Activated CD4-positive, alpha-beta T cell treated with anti-CD3 and anti-CD28 coated beads, Interleukin-2, amount 50 U/mL, for 48 hours (primary cell): ENCODE results near the gene PTPMT1.
"Not testable (repeated sequence)": the region's sequence is repeated elsewhere in the genome, so short reads cannot be mapped to it uniquely, and the experiment has no call there.

Experiments used
- DNase-seq, 2 experiments: peaks; one replicate each; pipeline ENCODE4 v3.0.0-alpha.2; 2020

Gene PTPMT1

DNA sequence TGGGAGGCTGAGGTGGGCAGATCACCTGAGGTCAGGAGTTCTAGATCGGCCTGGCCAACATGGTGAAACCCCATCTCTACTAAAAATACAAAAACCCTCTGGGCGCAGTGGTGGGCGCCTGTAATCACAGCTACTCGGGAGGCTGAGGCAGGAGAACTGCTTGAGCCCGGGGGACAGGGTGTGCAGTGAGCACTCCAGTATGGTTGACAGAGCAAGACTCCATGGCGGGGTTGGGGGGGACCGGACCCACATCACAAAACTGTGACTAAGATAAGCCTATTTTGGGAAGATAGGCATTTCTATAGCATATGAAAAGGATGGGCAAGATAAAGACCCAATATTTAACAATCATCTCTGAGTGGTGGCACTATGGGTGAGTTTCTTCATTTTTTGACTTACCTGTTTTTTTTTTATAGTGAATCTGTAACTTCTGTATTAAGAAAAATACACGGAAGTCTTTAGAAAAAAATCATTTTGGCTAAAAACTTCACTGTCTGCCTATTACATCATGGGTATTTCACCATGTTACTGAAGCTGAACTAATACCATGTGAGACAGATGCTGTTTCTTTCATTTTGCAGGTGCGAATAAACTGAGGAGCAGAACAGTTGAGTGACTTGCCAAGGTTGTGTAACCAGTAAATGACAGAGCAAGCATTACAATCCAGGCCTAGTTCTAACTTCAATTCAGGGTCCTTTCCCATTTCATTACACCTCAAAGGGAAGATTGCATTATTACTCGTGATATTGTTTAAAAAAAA is 14.9 kb upstream of the PTPMT1 start:
- DNase-seq: no peak

DNA sequence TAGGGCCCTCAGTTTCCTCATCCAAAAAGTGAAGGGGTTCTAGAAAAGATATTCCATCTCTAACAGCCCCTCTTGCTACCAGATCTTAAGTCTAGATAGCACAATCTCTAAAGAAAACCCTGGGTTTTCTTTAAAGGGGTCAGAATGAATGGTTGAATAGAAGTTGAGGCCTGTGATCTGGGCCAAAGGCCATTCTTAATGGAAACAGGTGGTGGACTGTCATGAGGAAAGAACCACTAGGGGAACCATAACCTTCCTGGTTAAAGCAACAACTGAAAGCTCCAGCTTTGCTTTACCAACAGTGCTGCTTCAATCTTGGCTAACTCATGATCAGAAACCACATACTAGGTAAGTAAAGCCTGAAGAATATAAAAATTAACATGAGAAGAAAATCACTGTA is 14.3 kb upstream of the PTPMT1 start:
- DNase-seq: no peak

- peak; percentile 26 to 39 for DNase-seq
Measured at GRCh38 chr11:47552056-47552565, 13.3 kb upstream of the PTPMT1 start.

- peak; percentile 92 to 94 for DNase-seq
Measured at GRCh38 chr11:47552566-47553405, 12.6 kb upstream of the PTPMT1 start, which contains the start of gene CELF1. CELF1 (minus strand) TSS chr11:47553132; CDS start chr11:47499523, 53,609 bp downstream.

- no peak for DNase-seq
Measured at GRCh38 chr11:47553406-47553743, 12.0 kb upstream of the PTPMT1 start.

DNA sequence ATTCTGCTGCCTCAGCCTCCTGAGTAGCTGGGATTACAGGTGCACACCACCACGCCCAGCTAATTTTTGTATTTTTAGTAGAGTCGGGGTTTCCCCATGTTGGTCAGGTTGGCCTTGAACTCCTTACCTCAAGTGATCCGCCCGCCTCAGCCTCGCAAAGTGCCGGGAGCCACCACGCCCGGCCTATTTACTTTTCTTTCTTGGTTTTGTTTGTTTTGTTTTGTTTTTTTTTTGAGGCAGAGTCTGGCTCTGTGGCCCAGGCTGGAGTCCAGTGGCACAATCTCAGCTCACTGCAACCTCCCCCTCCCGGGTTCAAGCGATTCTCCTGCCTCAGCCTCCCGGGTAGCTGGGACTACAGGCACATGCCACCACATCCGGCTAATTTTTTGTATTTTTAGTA is 8.4 kb upstream of the PTPMT1 start:
- not testable (repeated sequence) for DNase-seq

- DNase-seq: no peak
Measured at GRCh38 chr11:47558695-47559094, 6.7 kb upstream of the PTPMT1 start.

DNA sequence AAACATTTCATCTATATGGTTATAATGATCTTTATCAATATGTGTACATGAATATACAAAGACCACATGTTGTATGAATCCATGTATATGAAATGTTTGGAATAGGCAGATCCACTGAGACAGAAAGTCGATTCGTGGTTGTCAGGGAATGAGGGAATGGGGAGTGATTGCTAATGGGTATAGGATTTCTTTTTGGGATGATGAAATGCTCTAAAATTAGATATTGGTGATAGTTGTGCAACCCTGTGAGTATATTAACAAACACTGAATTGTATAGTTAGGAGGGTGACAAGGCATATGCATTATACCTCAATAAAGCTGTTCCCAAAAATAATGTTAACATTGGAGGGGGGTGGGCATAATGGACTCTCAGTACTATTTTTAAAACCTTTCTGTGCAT is 5.0 kb upstream of the PTPMT1 start:
- DNase-seq: no peak

GRCh38 chr11:47562393-47562792 is 3.0 kb upstream of the PTPMT1 start:
- DNase-seq: not testable (repeated sequence)

GRCh38 chr11:47564366-47564765 is 1.0 kb upstream of the PTPMT1 start:
- not testable (repeated sequence) for DNase-seq

- no peak for DNase-seq
Measured at GRCh38 chr11:47564933-47565339, 463 bp upstream of the PTPMT1 start.

DNA sequence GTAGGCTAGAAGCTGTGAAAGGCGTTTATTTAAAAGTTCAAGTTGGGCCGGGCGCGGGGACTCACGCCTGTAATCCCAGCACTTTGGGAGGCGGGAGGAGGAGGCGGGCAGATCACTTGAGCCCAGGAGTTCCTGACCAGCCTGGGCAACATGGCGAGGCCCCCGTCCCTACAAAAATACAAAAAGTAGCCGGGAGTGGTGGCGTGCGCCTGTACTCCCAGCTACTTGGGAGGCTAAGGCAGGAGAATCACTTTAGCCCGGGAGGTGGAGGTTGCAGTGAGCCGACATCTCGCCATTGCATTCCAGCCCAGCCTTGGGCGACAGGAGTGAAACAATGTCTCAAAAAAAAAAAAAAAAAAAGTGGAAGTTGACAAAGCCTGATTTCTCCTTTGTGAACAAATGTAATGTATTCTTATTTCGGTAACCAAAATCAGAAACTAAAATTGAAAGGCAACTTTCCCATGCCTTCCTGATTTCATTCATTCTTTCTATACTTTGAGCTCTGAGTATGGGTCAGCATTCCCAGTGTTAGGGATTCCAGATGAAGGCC is 825 bp downstream of the PTPMT1 start:
- peak; percentile 24 to 36 for DNase-seq

- DNase-seq: no peak
Measured at GRCh38 chr11:47569646-47570045, 4.2 kb downstream of the PTPMT1 start.

DNA sequence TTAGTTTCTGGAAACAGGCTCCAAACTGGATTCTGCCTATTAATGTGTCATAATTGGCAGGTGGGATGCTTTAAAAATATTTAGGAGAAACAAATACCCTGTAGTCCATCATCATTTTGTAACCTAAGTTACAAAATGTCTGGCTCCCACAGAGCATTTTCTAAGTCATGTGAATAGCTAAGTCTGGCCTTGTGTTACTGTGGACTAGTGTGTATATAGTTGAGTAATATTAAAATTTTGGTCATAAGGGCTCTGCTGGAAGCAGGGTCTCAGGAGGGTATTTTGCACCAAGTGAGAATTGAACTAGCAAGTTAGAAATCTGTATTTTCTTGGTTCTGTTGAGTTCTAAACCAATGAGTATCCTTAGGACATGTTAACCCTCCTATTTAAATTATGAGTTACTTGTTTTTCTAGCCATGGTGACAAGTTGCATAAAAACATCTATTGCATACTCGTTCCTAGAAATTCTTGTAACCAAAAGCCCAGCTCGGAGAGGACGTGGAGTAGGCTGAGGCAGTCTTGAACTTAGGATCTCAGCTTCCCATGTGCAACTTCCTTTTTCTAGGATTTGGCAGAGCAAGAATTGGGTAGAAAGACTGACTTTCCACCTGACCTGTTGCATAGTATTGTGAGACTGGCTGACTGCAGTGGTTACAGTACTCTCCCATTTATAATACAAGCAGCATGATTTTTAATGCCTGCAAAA is 5.4 kb downstream of the PTPMT1 start:
- DNase-seq: no peak

GRCh38 chr11:47571357-47571729 is 5.9 kb downstream of the PTPMT1 start:
- DNase-seq: no peak

- DNase-seq: no peak
Measured at GRCh38 chr11:47571895-47572294, 6.5 kb downstream of the PTPMT1 start.

- DNase-seq: no peak
Measured at GRCh38 chr11:47572715-47573255, 7.4 kb downstream of the PTPMT1 start.

DNA sequence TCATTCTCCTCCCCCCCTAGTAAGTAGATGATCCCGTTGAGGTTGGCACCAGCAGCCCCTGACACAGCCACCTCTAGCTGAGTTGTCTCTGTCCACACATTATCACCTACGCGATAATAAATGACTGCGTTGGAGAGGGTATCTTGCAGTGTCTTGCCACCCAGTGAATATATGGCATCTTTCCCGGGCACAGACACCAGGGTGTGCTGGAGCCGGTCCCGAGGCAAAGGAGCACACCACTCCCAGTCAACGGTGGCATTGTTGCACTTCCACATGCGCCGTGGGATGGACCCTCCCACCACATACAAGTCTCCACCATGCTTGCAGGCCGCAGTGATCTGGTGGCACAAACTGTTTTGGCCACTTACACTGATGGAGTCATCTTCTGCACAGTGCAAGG is 7.9 kb downstream of the PTPMT1 start:
- DNase-seq: no peak

DNA sequence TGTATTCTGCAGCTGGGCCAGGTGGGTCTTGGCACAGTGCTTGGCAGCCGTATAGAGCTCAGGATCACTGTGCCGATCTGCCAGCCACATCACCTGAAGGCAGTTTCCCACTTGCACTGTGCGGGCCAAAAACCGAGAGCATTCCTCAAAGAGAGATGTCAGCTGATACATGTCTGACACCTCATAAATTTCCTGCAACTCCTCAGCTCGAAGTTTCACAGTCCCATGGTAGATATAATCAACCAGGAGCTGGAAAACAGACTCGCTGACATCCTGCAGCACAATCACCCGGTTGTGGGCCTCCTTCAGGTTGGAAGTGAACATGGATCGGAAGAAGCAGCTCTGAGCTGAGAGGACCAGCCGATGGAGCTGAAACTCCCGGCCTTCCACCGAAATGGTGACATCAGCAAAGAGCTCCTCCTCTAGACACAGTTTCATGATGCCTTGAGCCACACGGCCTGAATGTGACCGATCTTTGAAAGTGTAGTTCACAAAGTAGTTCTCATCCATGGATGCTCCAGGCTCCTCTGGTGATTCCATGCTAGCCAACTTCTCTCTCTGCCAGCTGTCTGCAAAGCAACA is 12.2 kb downstream of the PTPMT1 start:
- DNase-seq: no peak

DNA sequence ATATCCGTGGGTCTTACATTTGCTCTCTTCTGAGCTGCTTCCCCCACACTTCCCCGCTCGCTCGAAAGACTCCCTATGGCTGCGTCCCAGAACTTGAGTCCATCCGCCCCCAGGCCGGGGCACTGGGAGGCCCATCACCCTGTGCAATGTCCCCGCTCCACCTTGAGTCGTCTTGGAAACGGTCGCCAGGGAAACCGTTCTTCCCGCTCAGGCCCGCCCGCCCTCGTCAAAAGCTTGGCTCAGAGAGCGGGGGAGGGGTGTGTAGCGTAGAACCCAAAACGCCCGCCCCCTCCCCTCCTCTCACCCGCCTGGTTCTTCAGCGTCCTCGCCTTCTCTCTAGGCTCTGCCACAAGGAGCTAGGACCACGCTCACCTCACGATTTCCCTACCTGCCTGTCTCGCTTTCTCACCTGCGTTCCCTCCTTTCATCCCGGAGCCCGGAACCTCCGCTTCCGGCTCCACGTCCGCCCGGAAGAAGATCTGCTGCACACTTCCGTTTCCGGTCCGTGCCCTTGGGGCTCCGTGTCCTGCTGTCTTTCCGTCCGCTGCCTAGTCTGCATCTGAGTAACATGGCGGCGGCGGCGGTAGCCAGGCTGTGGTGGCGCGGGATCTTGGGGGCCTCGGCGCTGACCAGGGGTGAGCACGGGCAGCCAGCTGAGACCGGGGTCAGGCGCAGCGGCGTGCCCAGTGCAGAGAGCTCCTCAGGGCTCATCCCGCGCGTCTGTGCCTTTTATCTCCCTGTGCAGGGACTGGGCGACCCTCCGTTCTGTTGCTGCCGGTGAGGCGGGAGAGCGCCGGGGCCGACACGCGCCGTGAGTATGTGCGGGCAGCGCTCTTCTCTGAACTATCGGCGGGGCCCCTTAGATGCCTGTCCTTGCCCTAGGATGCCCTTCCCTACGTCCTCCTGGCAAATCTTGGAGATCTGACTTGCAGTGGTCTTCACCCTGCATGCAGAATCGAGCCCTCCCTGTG is 13.4 kb downstream of the PTPMT1 start, which contains the start of the genes KBTBD4 and NDUFS3:
TSS of gene KBTBD4 (minus strand) at position 447 of the 971 bp plus-strand sequence. CDS start at position 428, 19 bp downstream.
TSS of gene NDUFS3 (plus strand) at position 551 of the 971 bp plus-strand sequence. CDS start at position 569, 18 bp downstream.
- DNase-seq: peak; percentile 88 to 90

DNA sequence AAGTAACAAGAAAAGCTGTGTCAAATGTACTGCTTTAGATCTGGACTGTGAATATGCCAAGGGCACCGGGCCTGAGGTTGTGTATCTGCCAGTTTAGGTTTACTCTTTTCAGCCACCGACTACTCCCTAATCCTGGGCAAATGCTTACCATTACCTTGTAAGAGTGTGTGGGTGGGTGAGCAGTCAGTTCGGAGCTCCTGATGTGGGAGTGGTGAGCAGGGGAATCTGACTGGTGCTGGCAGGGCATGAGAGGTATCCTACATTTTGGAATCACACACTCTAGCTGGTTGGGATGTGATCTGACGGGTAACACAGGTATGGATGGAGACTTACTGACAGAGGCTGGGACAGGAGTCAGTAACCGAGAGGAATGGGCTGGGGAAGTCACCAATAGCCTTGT is 18.4 kb downstream of the PTPMT1 start:
- no peak for DNase-seq
